Measurements from ENCODE around the gene EXOC3.

The EXOC3 gene

GRCh38 chr5:440401-441201 is 2.4 kb upstream of the EXOC3 start:
- DNase-seq = no peak

GRCh38 chr5:441996-442334 is 1.0 kb upstream of the EXOC3 start:
- no peak for DNase-seq

DNA sequence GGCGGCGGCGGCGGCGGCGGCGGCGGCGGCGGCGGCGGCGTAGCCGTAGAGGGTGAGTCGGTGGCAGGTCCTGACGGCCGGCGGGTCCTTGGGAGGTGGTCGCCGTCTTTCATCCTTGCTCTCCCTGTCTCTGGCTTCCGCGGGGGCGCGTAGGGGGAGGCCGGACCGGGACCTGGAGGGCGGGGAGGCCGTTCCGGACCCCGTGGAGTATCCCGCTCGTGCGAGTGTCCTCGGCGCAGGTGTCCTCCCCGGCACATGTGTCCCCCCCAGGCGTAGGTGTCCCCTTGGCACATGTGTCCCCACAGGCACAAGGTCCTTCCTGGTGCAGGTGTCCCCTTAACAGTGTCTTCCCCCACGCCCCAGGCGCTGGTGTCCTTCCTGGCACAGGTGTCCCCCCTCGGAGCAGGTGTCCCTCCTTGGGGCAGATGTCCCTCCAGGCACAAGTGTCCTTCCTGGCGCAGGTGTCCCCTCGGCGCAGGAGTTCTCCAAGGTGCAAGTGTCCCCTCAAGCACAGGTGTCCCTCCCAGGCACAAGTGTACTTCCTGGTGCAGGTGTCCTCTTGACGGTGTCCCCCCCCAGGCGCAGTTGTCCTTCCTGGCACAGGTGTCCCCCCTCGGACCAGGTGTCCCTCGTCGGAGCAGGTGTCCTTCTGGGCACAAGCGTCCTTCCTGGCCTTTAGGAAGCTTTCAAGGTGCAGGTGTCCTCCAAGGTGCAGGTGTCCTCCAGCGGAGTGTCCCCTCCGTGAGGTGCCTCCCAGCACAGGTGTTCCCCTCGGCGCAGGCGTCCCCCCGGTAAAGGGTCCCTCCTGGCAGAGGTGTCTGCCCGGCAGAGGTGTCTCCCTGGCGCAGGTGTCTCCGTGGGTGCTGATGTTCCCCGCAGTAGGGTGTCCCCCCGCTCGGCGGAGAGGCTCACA is 519 bp downstream of the EXOC3 start:
- peak; percentile 21 to 32 for DNase-seq

DNA sequence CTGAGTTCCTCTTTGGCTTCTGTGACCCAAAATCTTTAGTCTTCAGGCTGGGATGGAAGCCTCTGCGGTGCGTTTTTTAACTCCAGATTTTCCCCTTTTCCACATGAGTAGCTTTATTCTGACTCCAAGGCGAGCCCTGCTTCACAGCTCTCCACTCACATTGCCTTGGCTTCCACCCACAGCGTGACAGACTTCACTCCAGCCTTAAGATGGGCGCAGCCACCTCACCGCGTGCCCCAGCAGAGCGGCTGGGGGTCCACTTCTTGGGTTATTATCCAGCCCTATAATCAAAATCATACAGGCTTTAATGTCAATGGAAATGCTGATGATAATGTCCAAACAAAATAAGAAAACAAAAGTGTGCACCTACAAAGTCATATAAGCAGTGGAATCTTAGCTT is 1.2 kb downstream of the EXOC3 start:
- DNase-seq = no peak

- no peak for DNase-seq
These were observed 2.6 kb downstream of the EXOC3 start for GRCh38 chr5:445591-445990.

DNA sequence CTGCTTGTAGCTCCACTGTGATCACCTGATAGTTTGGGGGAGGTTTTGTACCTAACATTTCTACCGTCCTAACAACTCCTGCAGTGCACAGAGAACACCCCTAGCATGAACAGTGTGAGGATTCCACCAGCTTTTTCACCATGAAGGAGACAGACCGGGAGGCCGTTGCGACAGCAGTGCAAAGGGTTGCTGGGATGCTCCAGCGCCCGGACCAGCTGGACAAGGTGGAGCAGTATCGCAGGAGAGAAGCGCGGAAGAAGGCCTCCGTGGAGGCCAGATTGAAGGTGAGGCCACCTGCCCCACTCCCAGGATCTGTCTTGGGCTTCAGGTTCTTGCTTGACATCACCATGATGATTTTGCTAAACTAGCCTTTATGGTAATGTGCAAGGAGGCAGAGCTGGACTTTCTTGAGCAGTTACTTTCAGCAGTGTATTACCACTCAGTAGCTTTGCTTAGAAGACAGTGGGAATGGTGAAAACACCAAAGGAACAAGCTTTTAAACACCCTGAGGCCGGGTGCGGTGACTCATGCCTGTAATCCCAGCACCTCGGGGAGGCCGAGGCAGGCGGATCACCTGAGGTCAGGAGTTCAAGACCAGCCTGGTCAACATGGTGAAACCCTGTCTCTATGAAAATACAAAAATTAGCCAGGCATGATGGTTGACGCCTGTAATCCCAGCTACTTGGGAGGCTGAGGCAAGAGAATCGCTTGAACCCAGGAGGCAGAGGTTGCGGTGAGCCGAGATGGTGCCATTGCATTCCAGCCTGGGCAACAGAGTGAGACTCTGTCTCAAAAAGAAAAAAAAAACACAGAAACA is 3.3 kb downstream of the EXOC3 start:
- no peak for DNase-seq

DNA sequence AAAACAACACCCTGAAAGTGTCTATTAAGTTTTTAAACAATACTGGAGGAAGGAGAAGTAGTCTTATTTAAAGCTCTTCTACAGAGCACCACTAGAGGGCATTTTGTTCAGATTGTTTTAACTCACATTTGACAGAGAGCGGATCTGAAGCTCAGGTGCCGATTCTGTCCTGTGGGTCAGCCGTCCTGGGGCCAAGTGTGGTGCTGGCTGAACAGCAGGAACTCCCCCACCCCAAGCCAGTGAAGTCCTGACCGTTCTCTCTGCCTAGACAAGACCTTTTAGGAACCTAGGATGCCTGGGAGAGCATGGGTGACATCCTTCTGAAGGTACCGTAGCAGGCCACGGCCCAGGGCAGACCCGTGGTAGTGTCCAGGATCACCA is 3.9 kb downstream of the EXOC3 start:
- DNase-seq = peak in 1 of 2 donors; percentile 51

- DNase-seq = no peak
These were observed 4.5 kb downstream of the EXOC3 start for GRCh38 chr5:447501-447900.

GRCh38 chr5:448061-448765 is 5.2 kb downstream of the EXOC3 start:
- DNase-seq = peak; percentile 7 to 66

DNA sequence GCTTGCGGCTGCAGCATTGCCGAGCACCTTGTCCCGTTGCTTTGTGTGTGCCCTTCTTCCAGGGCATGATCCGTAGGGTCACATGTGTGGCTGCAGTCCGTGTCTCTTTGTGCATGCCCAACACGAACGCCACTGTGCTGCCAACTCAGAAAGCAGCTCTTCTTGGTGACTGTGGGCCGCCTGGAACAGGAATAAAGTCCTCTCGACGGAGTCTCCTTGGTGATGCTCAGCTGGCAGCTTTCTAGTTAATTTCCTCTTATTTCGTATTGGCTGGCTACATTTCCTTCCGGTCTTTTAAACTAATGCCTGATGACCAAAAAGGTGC is 5.8 kb downstream of the EXOC3 start:
- DNase-seq = no peak

- no peak for DNase-seq
These were observed 6.2 kb downstream of the EXOC3 start for GRCh38 chr5:449151-449550.

- DNase-seq = no peak
These were observed 8.8 kb downstream of the EXOC3 start for GRCh38 chr5:451587-452458.

DNA sequence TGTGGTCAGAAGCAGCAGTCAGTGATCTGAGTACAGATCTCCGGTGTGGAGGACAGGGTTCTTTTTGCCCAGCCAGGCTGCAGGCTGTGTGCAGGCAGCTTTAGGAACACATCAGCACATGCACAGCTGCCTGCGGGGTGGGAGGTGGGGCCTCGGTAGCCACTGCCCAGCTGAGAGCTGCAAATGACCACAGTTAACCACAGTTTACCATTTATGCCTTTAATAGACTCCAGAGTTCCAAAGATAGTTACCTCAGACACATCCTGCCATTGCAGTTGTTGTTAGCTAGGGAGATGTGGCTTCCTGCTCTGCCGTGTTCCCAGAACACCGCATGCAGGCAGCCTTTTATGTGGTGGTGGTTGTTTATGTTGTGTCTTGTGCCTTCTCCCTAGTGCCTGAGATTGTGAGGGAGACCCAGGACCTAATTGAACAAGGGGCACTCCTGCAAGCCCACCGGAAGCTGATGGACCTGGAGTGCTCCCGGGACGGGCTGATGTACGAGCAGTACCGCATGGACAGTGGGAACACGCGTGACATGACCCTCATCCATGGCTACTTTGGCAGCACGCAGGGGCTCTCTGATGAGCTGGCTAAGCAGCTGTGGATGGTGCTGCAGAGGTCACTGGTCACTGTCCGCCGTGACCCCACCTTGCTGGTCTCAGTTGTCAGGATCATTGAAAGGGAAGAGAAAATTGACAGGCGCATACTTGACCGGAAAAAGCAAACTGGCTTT is 10.2 kb downstream of the EXOC3 start:
- DNase-seq = no peak

GRCh38 chr5:453725-454481 is 10.9 kb downstream of the EXOC3 start:
- DNase-seq = no peak

GRCh38 chr5:454936-455335 is 12.0 kb downstream of the EXOC3 start:
- no peak for DNase-seq

GRCh38 chr5:455806-456205 is 12.8 kb downstream of the EXOC3 start:
- no peak for DNase-seq

GRCh38 chr5:456351-457194 is 13.6 kb downstream of the EXOC3 start:
- DNase-seq = no peak

DNA sequence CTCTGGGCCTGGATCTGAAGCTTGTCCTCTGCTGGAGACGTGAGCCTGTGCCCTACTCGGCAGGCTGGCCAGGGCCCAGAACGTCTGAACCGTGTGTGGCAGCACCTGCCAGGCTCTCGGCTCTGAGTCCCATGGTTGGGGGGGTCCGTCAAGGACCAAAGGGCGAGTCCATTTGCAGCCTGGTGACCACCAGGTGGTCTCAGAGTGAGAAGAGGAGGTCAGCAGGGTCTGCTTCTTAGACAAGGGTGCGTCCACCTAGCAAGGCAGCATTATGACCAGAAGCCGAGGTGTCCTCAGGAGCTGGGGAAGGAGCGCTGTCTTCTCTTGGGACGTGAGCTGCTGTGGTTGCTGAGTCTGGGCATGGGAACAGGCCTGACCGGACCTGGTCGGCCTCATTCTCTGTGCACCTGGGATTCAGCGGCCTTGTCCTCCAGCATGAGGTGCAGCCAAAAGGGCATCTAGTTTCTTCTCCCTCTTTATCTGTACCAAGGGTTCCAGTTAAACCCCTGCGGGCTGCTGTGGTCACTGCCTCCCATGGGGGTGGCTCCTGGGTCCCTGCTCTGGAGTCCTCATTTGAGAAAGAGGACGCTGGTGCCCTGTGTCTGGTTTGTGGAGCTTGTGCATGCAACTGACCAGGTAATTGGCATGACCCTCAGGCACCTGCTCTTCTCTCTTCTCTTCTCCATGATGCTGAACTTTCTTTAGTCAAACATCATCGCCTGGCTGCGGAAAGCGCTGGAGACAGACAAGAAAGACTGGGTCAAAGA is 14.4 kb downstream of the EXOC3 start:
- no peak for DNase-seq
